ENCODE measurements around the gene SMAD5. TPM values are rescaled to one million over a fixed set of nuclear protein-coding genes. Genes with fewer than 3 reads are reported as not detected.

SMAD5 gene
- total RNA-seq, 4 donors from 2014 or later: 25.6 to 50.1 (median 32.0) TPM

DNA sequence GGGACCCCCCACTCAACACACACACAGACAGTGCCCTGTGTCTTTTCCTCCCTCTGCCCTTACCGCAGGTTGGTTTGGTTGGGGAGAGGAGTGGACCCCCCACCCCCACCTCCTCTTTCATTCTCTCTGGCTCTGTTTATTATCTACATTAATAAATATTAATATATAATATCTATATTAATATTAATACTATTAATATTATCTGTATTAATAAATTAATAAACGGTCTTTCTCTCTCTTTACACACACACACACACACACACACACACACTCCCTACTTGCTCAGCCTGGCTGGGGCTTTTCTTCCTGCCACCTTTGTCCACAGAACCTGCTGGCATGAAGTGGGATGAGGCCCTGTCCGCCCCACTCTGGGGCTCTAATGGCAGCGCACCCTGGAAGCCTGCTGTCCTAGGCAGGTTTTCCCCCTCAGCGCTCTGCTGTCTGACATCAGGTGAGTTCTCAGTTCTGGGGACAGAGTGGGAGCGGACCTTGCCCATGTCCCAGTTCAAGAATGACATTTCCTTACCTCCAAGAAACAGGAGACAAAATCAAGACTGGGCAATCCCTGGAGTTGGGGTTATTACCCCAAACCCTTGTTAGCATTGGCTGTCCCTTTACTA lies 70.8 kb downstream of the SMAD5 start:
- H3K27me3 ChIP-seq: no peaks in the 10 kb centered on the region
- H3K4me1 ChIP-seq: no peaks in the 10 kb centered on the region
- no peak overlapping the region for H3K27ac ChIP-seq
- DNase-seq (no peak), ATAC-seq (no peak)
- in situ Hi-C loops (cut with MboI; ENCODE audit: low sequenced_read_pairs in 4 of 4) (no loop called here), intact Hi-C loops (cut with DNase I; ENCODE audit: low total_unique reads) (no loop called here)
- H3K4me3 ChIP-seq: no peak overlapping the region
- H3K9me3 ChIP-seq: no peaks in the 10 kb centered on the region
- H3K36me3 ChIP-seq: no peaks in the 10 kb centered on the region
- TF ChIP-seq, protein P1, sequence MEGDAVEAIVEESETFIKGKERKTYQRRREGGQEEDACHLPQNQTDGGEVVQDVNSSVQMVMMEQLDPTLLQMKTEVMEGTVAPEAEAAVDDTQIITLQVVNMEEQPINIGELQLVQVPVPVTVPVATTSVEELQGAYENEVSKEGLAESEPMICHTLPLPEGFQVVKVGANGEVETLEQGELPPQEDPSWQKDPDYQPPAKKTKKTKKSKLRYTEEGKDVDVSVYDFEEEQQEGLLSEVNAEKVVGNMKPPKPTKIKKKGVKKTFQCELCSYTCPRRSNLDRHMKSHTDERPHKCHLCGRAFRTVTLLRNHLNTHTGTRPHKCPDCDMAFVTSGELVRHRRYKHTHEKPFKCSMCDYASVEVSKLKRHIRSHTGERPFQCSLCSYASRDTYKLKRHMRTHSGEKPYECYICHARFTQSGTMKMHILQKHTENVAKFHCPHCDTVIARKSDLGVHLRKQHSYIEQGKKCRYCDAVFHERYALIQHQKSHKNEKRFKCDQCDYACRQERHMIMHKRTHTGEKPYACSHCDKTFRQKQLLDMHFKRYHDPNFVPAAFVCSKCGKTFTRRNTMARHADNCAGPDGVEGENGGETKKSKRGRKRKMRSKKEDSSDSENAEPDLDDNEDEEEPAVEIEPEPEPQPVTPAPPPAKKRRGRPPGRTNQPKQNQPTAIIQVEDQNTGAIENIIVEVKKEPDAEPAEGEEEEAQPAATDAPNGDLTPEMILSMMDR (IDR thresholded peaks at IDR 0.05 in 4 of 5, conservative IDR thresholded peaks at IDR 0.05 in 1 of 5): no peak
- no peak for TF ChIP-seq POLR2A (IDR thresholded peaks at IDR 0.05)

DNA sequence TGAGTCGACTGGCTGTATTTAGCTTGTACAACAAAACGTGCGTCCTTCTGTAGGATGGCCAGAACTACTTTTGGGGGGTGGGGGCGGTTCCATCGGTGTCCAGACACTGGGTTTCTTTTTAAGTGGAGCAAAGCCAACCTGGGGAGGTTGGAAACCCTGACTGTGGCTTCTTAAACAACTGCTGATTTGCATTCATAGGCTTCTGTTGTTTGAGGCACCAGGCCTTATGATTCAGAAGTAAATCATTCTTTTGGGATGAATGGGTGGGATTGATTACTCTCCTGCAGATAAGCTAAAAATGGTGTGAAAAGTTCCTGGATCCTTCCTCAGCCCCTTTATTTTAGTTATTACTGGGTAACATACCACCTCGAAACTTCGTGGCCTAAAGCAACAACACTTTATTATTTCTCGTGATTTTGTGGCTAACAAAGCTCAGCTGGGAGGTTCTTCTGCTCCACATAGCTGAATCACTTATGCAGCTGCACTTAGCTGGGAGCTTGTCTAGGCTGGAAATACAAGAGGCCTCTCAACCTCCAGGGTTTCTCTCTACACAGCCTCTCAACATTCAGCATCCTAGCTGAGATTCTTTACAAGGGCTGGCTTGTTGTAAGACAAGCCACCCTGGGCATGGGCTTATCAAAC lies 72.5 kb downstream of the SMAD5 start:
- TF ChIP-seq, protein P1 (IDR thresholded peaks at IDR 0.05 in 4 of 5, conservative IDR thresholded peaks at IDR 0.05 in 1 of 5): no peak
- TF ChIP-seq POLR2A (IDR thresholded peaks at IDR 0.05): no peak
- in situ Hi-C loops (cut with MboI; ENCODE audit: low sequenced_read_pairs in 4 of 4) (no loop called here), intact Hi-C loops (cut with DNase I; ENCODE audit: low total_unique reads) (no loop called here)
- DNase-seq: no peak
- Histone ChIP-seq H3K27ac (no peak overlapping the region), H3K27me3 (no peaks in the 10 kb centered on the region), H3K4me1 (no peaks in the 10 kb centered on the region), H3K4me3 (no peak overlapping the region), H3K36me3 (no peaks in the 10 kb centered on the region), H3K9me3 (no peaks in the 10 kb centered on the region)
- no peak for ATAC-seq

DNA sequence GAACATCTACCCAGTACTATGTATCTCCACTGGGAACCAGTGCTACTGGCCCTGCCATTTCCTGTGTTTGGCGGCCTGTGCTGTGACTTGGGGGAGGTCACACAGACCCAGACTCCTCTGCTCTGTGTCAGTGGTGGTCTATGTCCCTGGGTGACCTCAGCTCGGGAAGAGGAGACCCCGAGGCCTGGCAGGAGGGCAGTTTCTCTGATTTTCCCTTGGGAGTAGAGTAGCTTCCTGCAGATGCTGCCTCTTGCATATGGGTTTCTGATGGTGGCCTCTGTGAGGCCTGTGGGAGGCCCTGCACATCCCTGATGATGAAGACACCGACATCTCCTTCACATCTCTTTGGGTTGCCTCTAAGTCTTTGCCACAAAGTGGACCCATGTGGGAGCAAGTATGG lies 73.3 kb downstream of the SMAD5 start:
- no peaks in the 10 kb centered on the region for H3K36me3 ChIP-seq
- TF ChIP-seq, protein P1 (IDR thresholded peaks at IDR 0.05 in 4 of 5, conservative IDR thresholded peaks at IDR 0.05 in 1 of 5): no peak
- TF ChIP-seq POLR2A (IDR thresholded peaks at IDR 0.05): no peak
- H3K4me1 ChIP-seq: no peaks in the 10 kb centered on the region
- in situ Hi-C loops (cut with MboI; ENCODE audit: low sequenced_read_pairs in 4 of 4) (no loop called here), intact Hi-C loops (cut with DNase I; ENCODE audit: low total_unique reads) (no loop called here)
- H3K4me3 ChIP-seq: no peak overlapping the region
- ATAC-seq: no peak
- H3K9me3 ChIP-seq: no peaks in the 10 kb centered on the region
- H3K27me3 ChIP-seq: no peaks in the 10 kb centered on the region
- no peak for DNase-seq
- no peak overlapping the region for H3K27ac ChIP-seq

DNA sequence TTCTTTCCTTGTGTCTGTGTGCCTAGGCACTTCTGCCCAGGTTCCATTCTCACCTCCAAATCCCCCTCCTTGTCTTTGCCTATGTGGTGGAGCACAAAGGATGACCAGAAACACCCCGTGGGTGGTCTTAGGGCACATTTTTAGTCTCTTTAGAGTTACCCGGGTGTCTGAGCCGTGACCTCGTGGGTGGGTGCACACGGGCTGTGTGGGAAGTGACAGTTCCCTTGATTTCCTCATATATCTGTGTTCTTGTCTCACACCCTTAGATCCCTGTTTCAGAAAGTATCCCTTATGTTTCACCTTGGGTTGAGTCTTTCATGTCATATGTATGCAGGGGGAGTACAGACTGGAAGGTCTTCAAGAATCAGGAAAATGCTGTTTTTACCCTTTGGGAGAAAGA lies 73.7 kb downstream of the SMAD5 start:
- intact Hi-C loops (cut with DNase I; ENCODE audit: low total_unique reads): no loop called here
- in situ Hi-C loops (cut with MboI; ENCODE audit: low sequenced_read_pairs in 4 of 4): no loop called here
- Histone ChIP-seq H3K27ac (no peak overlapping the region), H3K9me3 (no peaks in the 10 kb centered on the region), H3K36me3 (no peaks in the 10 kb centered on the region), H3K4me1 (no peaks in the 10 kb centered on the region), H3K27me3 (no peaks in the 10 kb centered on the region), H3K4me3 (no peak overlapping the region)
- DNase-seq (no peak), ATAC-seq (no peak)
- TF ChIP-seq, protein P1 (IDR thresholded peaks at IDR 0.05 in 4 of 5, conservative IDR thresholded peaks at IDR 0.05 in 1 of 5): no peak
- TF ChIP-seq POLR2A (IDR thresholded peaks at IDR 0.05): no peak
